ENCODE measurements around the gene KLHDC7A. TPM values are rescaled to one million over a fixed set of nuclear protein-coding genes. Genes with fewer than 3 reads are reported as not detected.

KLHDC7A gene
- total RNA-seq, 1 experiment from 2014 or later = not detected

DNA sequence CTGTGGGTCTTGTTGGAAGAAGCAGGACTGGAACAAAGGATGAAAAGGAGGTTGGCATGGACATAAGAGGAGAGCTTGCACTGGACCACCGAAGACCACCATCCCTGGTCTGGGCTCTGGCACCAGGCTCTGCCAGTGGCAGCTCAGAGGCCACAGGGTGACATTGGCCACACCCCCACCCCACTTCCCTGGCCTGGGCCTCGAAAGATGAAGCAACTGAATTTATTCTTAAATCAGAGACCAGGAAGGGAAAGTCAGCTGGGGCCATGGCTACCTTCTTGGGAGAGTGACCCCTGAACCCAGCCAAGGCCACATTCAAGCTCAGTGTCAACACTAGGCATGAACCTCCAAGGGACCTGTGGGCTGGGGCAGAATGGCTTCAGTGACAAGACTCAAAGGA, 4.0 kb downstream of the KLHDC7A start:
- Histone ChIP-seq H3K4me1 (ENCODE audit: insufficient read depth, low read length, poor library complexity, severe bottlenecking) (no peaks in the 10 kb centered on the region), H3K27me3 (replicated peaks; ENCODE audit: insufficient read depth, low read depth, low read length, poor library complexity) (no peaks in the 10 kb centered on the region), H3K4me3 (ENCODE audit: low read depth, low read length, poor library complexity, severe bottlenecking) (no peak overlapping the region), H3K27ac (ENCODE audit: low read depth, low read length, poor library complexity, severe bottlenecking) (no peak overlapping the region), H3K9me3 (ENCODE audit: low read depth, low read length, poor library complexity, severe bottlenecking) (no peaks in the 10 kb centered on the region), H3K36me3 (ENCODE audit: insufficient read depth, low read length, poor library complexity, severe bottlenecking) (no peaks in the 10 kb centered on the region)
- no TSS peak for BruUV-seq (replicated peaks)
- ChIA-PET CTCF (no interaction called here), POLR2A (ENCODE audit: low non-redundant PET) (no interaction called here)
- DNase-seq (ENCODE audit: low spot score) = no peak
- TF ChIP-seq EZH2 (IDR thresholded peaks at IDR 0.05; ENCODE audit: borderline replicate concordance, low read depth, low read length, poor library complexity, severe bottlenecking) = no peak
- TF ChIP-seq, protein P1, sequence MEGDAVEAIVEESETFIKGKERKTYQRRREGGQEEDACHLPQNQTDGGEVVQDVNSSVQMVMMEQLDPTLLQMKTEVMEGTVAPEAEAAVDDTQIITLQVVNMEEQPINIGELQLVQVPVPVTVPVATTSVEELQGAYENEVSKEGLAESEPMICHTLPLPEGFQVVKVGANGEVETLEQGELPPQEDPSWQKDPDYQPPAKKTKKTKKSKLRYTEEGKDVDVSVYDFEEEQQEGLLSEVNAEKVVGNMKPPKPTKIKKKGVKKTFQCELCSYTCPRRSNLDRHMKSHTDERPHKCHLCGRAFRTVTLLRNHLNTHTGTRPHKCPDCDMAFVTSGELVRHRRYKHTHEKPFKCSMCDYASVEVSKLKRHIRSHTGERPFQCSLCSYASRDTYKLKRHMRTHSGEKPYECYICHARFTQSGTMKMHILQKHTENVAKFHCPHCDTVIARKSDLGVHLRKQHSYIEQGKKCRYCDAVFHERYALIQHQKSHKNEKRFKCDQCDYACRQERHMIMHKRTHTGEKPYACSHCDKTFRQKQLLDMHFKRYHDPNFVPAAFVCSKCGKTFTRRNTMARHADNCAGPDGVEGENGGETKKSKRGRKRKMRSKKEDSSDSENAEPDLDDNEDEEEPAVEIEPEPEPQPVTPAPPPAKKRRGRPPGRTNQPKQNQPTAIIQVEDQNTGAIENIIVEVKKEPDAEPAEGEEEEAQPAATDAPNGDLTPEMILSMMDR (conservative IDR thresholded peaks at IDR 0.05; ENCODE audit: low read depth, low read length) = no peak
- intact Hi-C loops (cut with micrococcal nuclease; ENCODE audit: unreplicated experiment) = no loop called here

DNA sequence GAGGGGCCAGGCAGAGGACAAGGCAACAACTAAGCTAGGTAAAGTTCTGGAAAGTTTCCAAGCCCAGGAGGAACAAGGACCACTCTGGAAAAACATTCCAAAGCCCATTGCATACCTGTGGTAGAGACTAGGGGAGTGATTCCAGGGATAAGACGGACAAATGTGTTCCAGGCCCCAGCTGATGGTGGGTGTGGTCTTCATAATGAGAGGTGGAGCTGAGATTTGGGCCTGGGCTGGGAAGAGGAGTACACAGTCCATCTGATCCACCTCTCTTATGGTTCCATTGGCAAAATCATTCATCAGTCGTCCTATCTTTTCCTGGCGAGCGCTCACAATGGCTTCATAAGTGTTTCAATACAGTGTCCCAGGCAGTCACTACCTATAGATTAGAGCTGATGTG, 4.5 kb downstream of the KLHDC7A start:
- intact Hi-C loops (cut with micrococcal nuclease; ENCODE audit: unreplicated experiment) = no loop called here
- ChIA-PET CTCF (interaction anchor here (1.0 kb wide), 1 partner anchor 71 kb away, joined by 5 read pairs; no protein-coding TSS in a partner anchor), POLR2A (ENCODE audit: low non-redundant PET) (no interaction called here)
- DNase-seq (ENCODE audit: low spot score) = no peak
- Histone ChIP-seq H3K27ac (ENCODE audit: low read depth, low read length, poor library complexity, severe bottlenecking) (no peak overlapping the region), H3K4me1 (ENCODE audit: insufficient read depth, low read length, poor library complexity, severe bottlenecking) (no peaks in the 10 kb centered on the region), H3K36me3 (ENCODE audit: insufficient read depth, low read length, poor library complexity, severe bottlenecking) (no peaks in the 10 kb centered on the region), H3K27me3 (replicated peaks; ENCODE audit: insufficient read depth, low read depth, low read length, poor library complexity) (no peaks in the 10 kb centered on the region), H3K4me3 (ENCODE audit: low read depth, low read length, poor library complexity, severe bottlenecking) (no peak overlapping the region), H3K9me3 (ENCODE audit: low read depth, low read length, poor library complexity, severe bottlenecking) (no peaks in the 10 kb centered on the region)
- no TSS peak for BruUV-seq (replicated peaks)
- TF ChIP-seq EZH2 (IDR thresholded peaks at IDR 0.05; ENCODE audit: borderline replicate concordance, low read depth, low read length, poor library complexity, severe bottlenecking) = no peak
- TF ChIP-seq, protein P1 (conservative IDR thresholded peaks at IDR 0.05; ENCODE audit: low read depth, low read length) = no peak

DNA sequence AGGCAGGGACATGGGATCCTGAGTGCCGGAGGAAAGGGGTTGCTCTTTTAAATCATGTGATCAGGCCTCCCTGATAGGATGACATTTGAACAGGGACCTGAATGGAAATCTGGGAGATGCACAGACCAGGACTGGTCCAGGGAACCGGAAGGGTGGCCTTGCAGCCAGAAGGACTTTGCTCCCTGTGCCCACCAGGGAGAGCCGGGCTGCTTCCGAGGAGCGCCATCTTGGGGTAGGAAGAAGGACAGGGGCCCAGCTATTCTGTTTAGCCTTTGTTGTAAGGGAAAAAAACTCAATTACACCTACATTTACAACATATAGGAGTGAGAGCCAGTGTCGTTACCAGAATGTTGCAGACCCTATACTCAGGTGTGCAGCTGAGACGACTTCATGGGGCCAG, 5.5 kb downstream of the KLHDC7A start:
- intact Hi-C loops (cut with micrococcal nuclease; ENCODE audit: unreplicated experiment) = no loop called here
- Histone ChIP-seq H3K4me1 (ENCODE audit: insufficient read depth, low read length, poor library complexity, severe bottlenecking) (no peaks in the 10 kb centered on the region), H3K4me3 (ENCODE audit: low read depth, low read length, poor library complexity, severe bottlenecking) (no peak overlapping the region), H3K27ac (ENCODE audit: low read depth, low read length, poor library complexity, severe bottlenecking) (no peak overlapping the region), H3K27me3 (replicated peaks; ENCODE audit: insufficient read depth, low read depth, low read length, poor library complexity) (peaks cover 2% of the 10 kb centered on the region), H3K9me3 (ENCODE audit: low read depth, low read length, poor library complexity, severe bottlenecking) (no peaks in the 10 kb centered on the region), H3K36me3 (ENCODE audit: insufficient read depth, low read length, poor library complexity, severe bottlenecking) (no peaks in the 10 kb centered on the region)
- POLR2A ChIA-PET (ENCODE audit: low non-redundant PET) = no interaction called here
- peak; percentile 21 for DNase-seq (ENCODE audit: low spot score)
- TF ChIP-seq, protein P1 (conservative IDR thresholded peaks at IDR 0.05; ENCODE audit: low read depth, low read length) = peak; percentile 59
- TF ChIP-seq EZH2 (IDR thresholded peaks at IDR 0.05; ENCODE audit: borderline replicate concordance, low read depth, low read length, poor library complexity, severe bottlenecking) = no peak
- CTCF ChIA-PET = interaction anchor here (1.0 kb wide), 1 partner anchor 70 kb away, joined by 5 read pairs; no protein-coding TSS in a partner anchor
- no TSS peak for BruUV-seq (replicated peaks)

All from A673 (cell line).